AG09309 (cell line): ENCODE measurements around the gene HIBADH.

Experiments
- DNase-seq: peaks from one replicate; pipeline ENCODE4 v3.0.0-alpha.2; 2010; ENCODE audit warnings: low read depth
- H3K4me3 ChIP-seq: 2 replicates; pipeline ENCODE4 v1.5.1; 2011; ENCODE audit warnings: mild to moderate bottlenecking, low read depth, low read length, moderate library complexity; ENCODE audit not compliant: control insufficient read depth
- TF ChIP-seq, protein P1 (sequence below): IDR thresholded peaks from 2 replicates; pipeline ENCODE4 v1.5.1; 2011; ENCODE audit warnings: mild to moderate bottlenecking, low read depth, low read length, inconsistent platforms; ENCODE audit not compliant: insufficient read depth, control insufficient read depth; ENCODE audit errors: missing control alignments

Gene HIBADH

DNA sequence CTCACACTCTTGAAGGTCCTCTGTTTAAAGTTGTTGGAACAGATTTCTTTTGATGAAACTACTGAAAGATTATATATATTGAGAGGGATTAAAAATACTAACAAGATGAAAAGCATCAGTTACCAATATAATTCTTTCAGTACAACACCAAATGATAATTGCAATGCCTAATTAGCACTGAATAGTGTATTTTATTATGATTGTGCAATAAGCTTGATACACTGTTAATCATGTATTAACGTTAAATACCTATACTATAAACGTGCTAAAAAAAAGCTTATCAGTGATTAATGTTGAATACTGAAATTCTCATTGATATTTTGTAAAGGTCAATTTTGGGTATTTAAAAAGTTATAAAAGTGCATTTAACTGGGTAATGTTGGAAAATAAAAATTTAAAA, 61.5 kb downstream of the HIBADH start:
- TF ChIP-seq, protein P1, sequence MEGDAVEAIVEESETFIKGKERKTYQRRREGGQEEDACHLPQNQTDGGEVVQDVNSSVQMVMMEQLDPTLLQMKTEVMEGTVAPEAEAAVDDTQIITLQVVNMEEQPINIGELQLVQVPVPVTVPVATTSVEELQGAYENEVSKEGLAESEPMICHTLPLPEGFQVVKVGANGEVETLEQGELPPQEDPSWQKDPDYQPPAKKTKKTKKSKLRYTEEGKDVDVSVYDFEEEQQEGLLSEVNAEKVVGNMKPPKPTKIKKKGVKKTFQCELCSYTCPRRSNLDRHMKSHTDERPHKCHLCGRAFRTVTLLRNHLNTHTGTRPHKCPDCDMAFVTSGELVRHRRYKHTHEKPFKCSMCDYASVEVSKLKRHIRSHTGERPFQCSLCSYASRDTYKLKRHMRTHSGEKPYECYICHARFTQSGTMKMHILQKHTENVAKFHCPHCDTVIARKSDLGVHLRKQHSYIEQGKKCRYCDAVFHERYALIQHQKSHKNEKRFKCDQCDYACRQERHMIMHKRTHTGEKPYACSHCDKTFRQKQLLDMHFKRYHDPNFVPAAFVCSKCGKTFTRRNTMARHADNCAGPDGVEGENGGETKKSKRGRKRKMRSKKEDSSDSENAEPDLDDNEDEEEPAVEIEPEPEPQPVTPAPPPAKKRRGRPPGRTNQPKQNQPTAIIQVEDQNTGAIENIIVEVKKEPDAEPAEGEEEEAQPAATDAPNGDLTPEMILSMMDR, result no peak
- DNase-seq, result no peak
- H3K4me3 ChIP-seq, result no peak overlapping the region

DNA sequence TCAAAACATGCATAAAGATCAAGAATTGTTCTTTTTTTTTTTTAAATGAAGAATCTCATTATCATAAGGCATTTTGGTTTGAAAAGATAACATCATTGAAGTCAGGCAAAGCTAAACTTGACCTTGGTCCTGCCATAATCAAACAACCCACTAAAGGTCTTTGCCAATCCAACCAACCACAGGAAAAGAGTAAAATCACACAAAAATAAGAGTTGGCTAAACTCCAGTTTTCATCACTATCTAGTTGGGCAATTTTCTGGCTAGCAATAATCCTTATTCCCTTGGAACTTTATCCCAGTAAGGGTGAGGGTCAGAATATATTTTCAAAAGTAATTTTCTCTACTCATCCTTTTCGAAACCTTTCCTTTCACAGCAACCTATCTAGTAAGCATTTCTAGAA, 62.4 kb downstream of the HIBADH start:
- H3K4me3 ChIP-seq, result no peak overlapping the region
- TF ChIP-seq, protein P1, result no peak
- DNase-seq, result no peak

DNA sequence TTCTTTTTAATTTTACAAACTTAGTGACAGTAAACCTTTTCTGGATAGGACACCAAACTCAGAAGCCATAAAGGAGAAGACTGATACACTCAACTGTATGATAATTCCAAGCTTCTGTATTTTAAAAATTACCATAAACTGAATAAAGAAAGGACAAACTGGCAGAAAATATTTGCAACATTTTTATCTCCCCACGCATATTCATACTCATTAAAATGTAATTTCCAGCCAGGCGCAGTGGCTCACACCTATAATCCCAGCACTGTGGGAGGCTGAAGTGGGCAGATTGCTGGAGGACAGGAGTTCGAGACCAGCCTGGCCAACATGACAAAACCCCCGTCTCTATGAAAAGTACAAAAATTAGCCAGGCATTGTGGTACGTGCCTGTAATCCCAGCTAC, 67.7 kb downstream of the HIBADH start:
- DNase-seq, result no peak
- H3K4me3 ChIP-seq, result no peak overlapping the region
- TF ChIP-seq, protein P1, result no peak

DNA sequence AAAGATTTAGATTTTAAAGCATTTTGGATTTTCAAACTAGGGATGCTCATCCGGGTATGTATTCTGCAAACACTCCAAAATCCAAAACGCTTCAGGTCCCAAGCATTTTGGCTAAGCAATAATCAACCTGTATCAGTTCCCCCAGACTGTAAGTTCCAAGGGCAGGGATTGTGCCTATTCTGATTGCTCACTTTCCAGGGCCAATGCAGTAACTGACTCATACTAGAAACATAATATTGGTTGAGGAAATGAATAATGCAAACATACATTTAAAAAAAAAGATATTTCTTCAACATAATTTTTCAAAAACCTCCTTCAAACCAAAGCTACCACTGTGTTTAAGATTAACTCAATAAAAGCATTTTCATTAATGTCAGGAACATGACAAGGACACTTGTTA, 69.5 kb downstream of the HIBADH start:
- DNase-seq, result no peak
- TF ChIP-seq, protein P1, result no peak
- no peak overlapping the region for H3K4me3 ChIP-seq

DNA sequence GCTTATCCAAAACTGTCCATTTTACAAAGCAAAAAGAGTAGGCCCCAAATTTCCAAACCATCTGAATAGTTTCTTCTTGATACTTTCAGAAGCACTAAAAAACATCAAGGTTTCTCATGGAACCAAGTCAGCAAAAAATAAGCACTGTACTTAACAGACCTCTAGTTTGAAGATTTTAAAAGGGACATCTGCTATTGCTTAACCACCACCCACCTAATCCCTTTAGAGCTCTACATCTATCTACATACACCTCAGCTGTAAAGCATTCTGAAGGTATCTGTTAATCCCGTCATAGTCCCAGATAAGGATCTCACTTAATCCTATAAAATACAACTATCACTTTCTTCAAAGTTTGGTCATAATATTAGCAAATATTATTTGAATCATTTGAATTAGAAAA, 72.3 kb downstream of the HIBADH start:
- TF ChIP-seq, protein P1, result no peak
- no peak overlapping the region for H3K4me3 ChIP-seq
- no peak for DNase-seq

DNA sequence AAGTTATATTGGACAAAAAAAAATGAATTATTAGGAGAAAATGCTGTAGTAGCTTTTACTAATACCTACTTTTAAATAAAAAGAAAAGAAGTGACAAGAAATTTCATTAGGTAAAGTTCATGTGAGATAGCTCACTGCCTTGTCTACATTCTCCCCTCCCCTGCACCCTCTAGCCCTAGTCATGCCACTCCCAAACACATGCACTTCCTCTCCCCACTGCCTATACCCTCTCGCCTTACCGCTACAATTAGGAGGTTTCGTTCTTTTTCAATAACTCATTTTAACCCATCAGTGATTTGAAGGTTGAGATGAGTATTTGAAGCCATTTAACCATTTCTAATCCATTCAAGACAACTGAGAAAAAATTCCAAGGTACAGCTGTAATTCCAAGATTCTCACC, 75.3 kb downstream of the HIBADH start:
- H3K4me3 ChIP-seq, result no peak overlapping the region
- TF ChIP-seq, protein P1, result no peak
- DNase-seq, result no peak

DNA sequence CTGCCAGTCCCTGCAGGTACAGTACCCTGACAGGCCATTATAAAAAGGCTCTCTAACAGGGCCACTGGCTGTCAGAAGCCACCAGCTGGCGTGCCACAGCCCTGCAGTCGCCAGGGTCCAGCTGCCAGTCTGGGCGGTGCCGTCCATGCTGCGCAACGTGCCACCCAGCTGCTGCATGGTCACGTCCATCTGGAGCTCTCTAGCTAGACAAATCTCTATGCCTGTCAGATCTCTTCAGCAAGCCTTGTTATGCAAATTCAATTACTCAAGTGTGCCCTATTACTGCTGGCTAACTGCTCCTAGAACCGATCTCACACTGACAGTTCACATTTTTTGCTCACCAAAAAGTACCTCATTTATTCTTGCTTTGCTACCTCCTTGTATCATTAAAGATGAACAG, 75.9 kb downstream of the HIBADH start:
- TF ChIP-seq, protein P1, result no peak
- H3K4me3 ChIP-seq, result no peak overlapping the region
- DNase-seq, result no peak
